Gastrocnemius medialis (tissue), 4 donors: ENCODE results near the gene ASTN2. TPM values are rescaled to one million over a fixed set of nuclear protein-coding genes. Genes with fewer than 3 reads are reported as not detected.

Experiments
- ATAC-seq, 2 donors: fragments of 150-250 bp; one replicate each; pipeline ENCODE4 v1.9.1; 2016
- DNase-seq, 2 donors: peaks; one replicate each; pipeline ENCODE4 v3.0.0-alpha.2; 2019
- H3K27ac ChIP-seq, 4 donors: fragments of 200-600 bp; sonication (generic); 1 replicate in 1 of 4; 2 replicates in 3 of 4; pipeline ENCODE4 v1.5.1; 2016 to 2018; ENCODE audit warnings: mild to moderate bottlenecking in 2 of 4, moderate library complexity in 1 of 4
- H3K27me3 ChIP-seq, 3 donors: fragments of 200-600 bp; sonication (generic) in 2 of 3; 1 replicate in 1 of 3; 2 replicates in 2 of 3; pipeline versions ENCODE4 v1.5.1 to v1.6.0; 2016 to 2019; ENCODE audit warnings: mild to moderate bottlenecking in 1 of 3, moderate library complexity in 1 of 3
- H3K36me3 ChIP-seq, 2 donors: fragments of 200-600 bp; sonication (generic) in 1 of 2; one replicate each; pipeline ENCODE4 v1.5.1; 2017 to 2018
- H3K4me1 ChIP-seq, 2 donors: fragments of 200-600 bp; sonication (generic) in 1 of 2; one replicate each; pipeline ENCODE4 v1.5.1; 2016 to 2017; ENCODE audit warnings: mild to moderate bottlenecking in 2 of 2
- H3K4me3 ChIP-seq, 4 donors: fragments of 200-600 bp; sonication (generic) in 3 of 4; 1 replicate in 1 of 4; 2 replicates in 3 of 4; pipeline ENCODE4 v1.5.1; 2016 to 2019; ENCODE audit warnings: mild to moderate bottlenecking in 2 of 4
- H3K9me3 ChIP-seq, 3 donors: fragments of 200-600 bp; sonication (generic) in 2 of 3; 1 replicate in 1 of 3; 2 replicates in 2 of 3; pipeline ENCODE4 v1.5.1; 2016 to 2019
- CTCF ChIP-seq, 5 experiments: fragments of 450-650 bp in 3 of 5; fragments of 200-600 bp in 2 of 5; sonication (generic) in 2 of 5; IDR thresholded peaks in 4 of 5; conservative IDR thresholded peaks in 1 of 5; 1 replicate in 4 of 5; 2 replicates in 1 of 5; pipeline ENCODE4 v1.5.1; 2016 to 2019; ENCODE audit warnings: antibody characterized with exemption in 5 of 5, mild to moderate bottlenecking in 3 of 5, moderate library complexity in 3 of 5
- POLR2A ChIP-seq, 2 donors: fragments of 450-650 bp; IDR thresholded peaks; one replicate each; pipeline ENCODE4 v1.6.1; 2017; ENCODE audit warnings: antibody characterized with exemption in 2 of 2, mild to moderate bottlenecking in 2 of 2, moderate library complexity in 2 of 2
- in situ Hi-C, 4 donors: fragments of 200-750 bp; cut with MboI; loops; one replicate each; pipeline versions ENCODE4 v1.15.0 to v1.8.0; 2017; ENCODE audit warnings: low sequenced_read_pairs in 4 of 4
- intact Hi-C: fragments of 100-400 bp; cut with DNase I; formaldehyde crosslinking; loops from one replicate; pipeline ENCODE4 v1.15.1; 2023; ENCODE audit warnings: low total_unique reads
- total RNA-seq, 4 donors: library from RNA; depleted of rRNA; stranded (reverse); fragments of >200 nt; gene quantifications; one replicate each; pipeline versions ENCODE4 v1.1.0 to v1.2.3, GENCODE V29; 2016

Gene ASTN2
- total RNA-seq, 4 donors from 2014 or later, result 2.5 to 4.6 (median 3.7) TPM

- Histone ChIP-seq H3K4me3 (no peak overlapping the region), H3K36me3 (no peaks in the 10 kb centered on the region), H3K4me1 (no peaks in the 10 kb centered on the region), H3K27ac (no peak overlapping the region), H3K27me3 (no peaks in the 10 kb centered on the region), H3K9me3 (no peaks in the 10 kb centered on the region)
- ATAC-seq, result no peak
- TF ChIP-seq CTCF (IDR thresholded peaks at IDR 0.05 in 4 of 5, conservative IDR thresholded peaks at IDR 0.05 in 1 of 5) (no peak), POLR2A (IDR thresholded peaks at IDR 0.05) (no peak)
- DNase-seq, result no peak
- in situ Hi-C loops, result no loop called here
- intact Hi-C loops, result no loop called here
Measured at GRCh38 chr9:116383936-116384335, 1030.9 kb downstream of the ASTN2 start.

- in situ Hi-C loops (no loop called here), intact Hi-C loops (no loop called here)
- DNase-seq (no peak), ATAC-seq (no peak)
- Histone ChIP-seq H3K27ac (no peak overlapping the region), H3K4me3 (no peak overlapping the region), H3K9me3 (no peaks in the 10 kb centered on the region), H3K4me1 (no peaks in the 10 kb centered on the region), H3K27me3 (no peaks in the 10 kb centered on the region), H3K36me3 (no peaks in the 10 kb centered on the region)
- TF ChIP-seq POLR2A (IDR thresholded peaks at IDR 0.05) (no peak), CTCF (IDR thresholded peaks at IDR 0.05 in 4 of 5, conservative IDR thresholded peaks at IDR 0.05 in 1 of 5) (no peak)
Measured at GRCh38 chr9:116383133-116383532, 1031.7 kb downstream of the ASTN2 start.

GRCh38 chr9:116382053-116382452 is 1032.8 kb downstream of the ASTN2 start:
- DNase-seq, result no peak
- in situ Hi-C loops, result no loop called here
- Histone ChIP-seq H3K4me1 (no peaks in the 10 kb centered on the region), H3K27me3 (no peaks in the 10 kb centered on the region), H3K27ac (no peak overlapping the region), H3K36me3 (no peaks in the 10 kb centered on the region), H3K4me3 (no peak overlapping the region), H3K9me3 (no peaks in the 10 kb centered on the region)
- no peak for TF ChIP-seq POLR2A (IDR thresholded peaks at IDR 0.05)
- TF ChIP-seq CTCF (IDR thresholded peaks at IDR 0.05 in 4 of 5, conservative IDR thresholded peaks at IDR 0.05 in 1 of 5), result no peak
- intact Hi-C loops, result no loop called here
- ATAC-seq, result no peak

GRCh38 chr9:116381350-116381749 is 1033.5 kb downstream of the ASTN2 start:
- intact Hi-C loops, result no loop called here
- Histone ChIP-seq H3K4me1 (no peaks in the 10 kb centered on the region), H3K27me3 (no peaks in the 10 kb centered on the region), H3K4me3 (no peak overlapping the region), H3K9me3 (no peaks in the 10 kb centered on the region), H3K27ac (no peak overlapping the region), H3K36me3 (no peaks in the 10 kb centered on the region)
- in situ Hi-C loops, result no loop called here
- ATAC-seq (no peak), DNase-seq (no peak)
- TF ChIP-seq POLR2A (IDR thresholded peaks at IDR 0.05) (no peak), CTCF (IDR thresholded peaks at IDR 0.05 in 4 of 5, conservative IDR thresholded peaks at IDR 0.05 in 1 of 5) (no peak)

GRCh38 chr9:116380496-116380995 is 1034.3 kb downstream of the ASTN2 start:
- H3K4me3 ChIP-seq, result no peak overlapping the region
- intact Hi-C loops (no loop called here), in situ Hi-C loops (no loop called here)
- H3K4me1 ChIP-seq, result no peaks in the 10 kb centered on the region
- TF ChIP-seq CTCF (IDR thresholded peaks at IDR 0.05 in 4 of 5, conservative IDR thresholded peaks at IDR 0.05 in 1 of 5) (no peak), POLR2A (IDR thresholded peaks at IDR 0.05) (no peak)
- no peak for DNase-seq
- ATAC-seq, result no peak
- H3K36me3 ChIP-seq, result no peaks in the 10 kb centered on the region
- no peaks in the 10 kb centered on the region for H3K27me3 ChIP-seq
- H3K27ac ChIP-seq, result no peak overlapping the region
- H3K9me3 ChIP-seq, result no peaks in the 10 kb centered on the region
